ENCODE data around the gene TMEM117. TPM values are rescaled to one million over a fixed set of nuclear protein-coding genes. Genes with fewer than 3 reads are reported as not detected.
A peak's percentile ranks its signal among the peaks of the same experiment; 100 is the strongest.

Gene TMEM117
- total RNA-seq, 1 donor = 10.8 TPM

GRCh38 chr12:43882578-43883178, 46.8 kb downstream of the TMEM117 start:
- peak; percentile 70 for DNase-seq (ENCODE audit: low read depth)
- no peak overlapping the region for H3K4me3 ChIP-seq (ENCODE audit: low read depth, low read length)
- peak; percentile 87 for TF ChIP-seq CTCF (IDR thresholded peaks at IDR 0.05; ENCODE audit: insufficient read depth, low read depth, low read length)

- no peak for DNase-seq (ENCODE audit: low read depth)
- no peak overlapping the region for H3K4me3 ChIP-seq (ENCODE audit: low read depth, low read length)
- TF ChIP-seq CTCF (IDR thresholded peaks at IDR 0.05; ENCODE audit: insufficient read depth, low read depth, low read length) = no peak
Observed at GRCh38 chr12:43883311-43883710, 47.4 kb downstream of the TMEM117 start.

- no peak for TF ChIP-seq CTCF (IDR thresholded peaks at IDR 0.05; ENCODE audit: insufficient read depth, low read depth, low read length)
- no peak overlapping the region for H3K4me3 ChIP-seq (ENCODE audit: low read depth, low read length)
- DNase-seq (ENCODE audit: low read depth) = no peak
Observed at GRCh38 chr12:43883748-43884147, 47.9 kb downstream of the TMEM117 start.

- TF ChIP-seq CTCF (IDR thresholded peaks at IDR 0.05; ENCODE audit: insufficient read depth, low read depth, low read length) = no peak
- peak; percentile 18 for DNase-seq (ENCODE audit: low read depth)
- no peak overlapping the region for H3K4me3 ChIP-seq (ENCODE audit: low read depth, low read length)
Observed at GRCh38 chr12:43884683-43885410, 49.0 kb downstream of the TMEM117 start.

- no peak for TF ChIP-seq CTCF (IDR thresholded peaks at IDR 0.05; ENCODE audit: insufficient read depth, low read depth, low read length)
- H3K4me3 ChIP-seq (ENCODE audit: low read depth, low read length) = no peak overlapping the region
- DNase-seq (ENCODE audit: low read depth) = no peak
Observed at GRCh38 chr12:43887397-43887796, 51.5 kb downstream of the TMEM117 start.

GRCh38 chr12:43891856-43892574, 56.1 kb downstream of the TMEM117 start:
- no peak for DNase-seq (ENCODE audit: low read depth)
- TF ChIP-seq CTCF (IDR thresholded peaks at IDR 0.05; ENCODE audit: insufficient read depth, low read depth, low read length) = no peak
- no peak overlapping the region for H3K4me3 ChIP-seq (ENCODE audit: low read depth, low read length)

Data from fibroblast of villous mesenchyme (primary cell).